GM21737 (cell line): ENCODE results near the gene VAMP8.
"Not testable (repeated sequence)": the region's sequence is repeated elsewhere in the genome, so short reads cannot be mapped to it uniquely, and the experiment has no call there.

Source experiments
- ATAC-seq: cut with Tn5 transposase; IDR thresholded peaks from one replicate; pipeline ENCODE4 v1.9.1; 2021; ENCODE audit warnings: mild to moderate bottlenecking, moderate library complexity; ENCODE audit not compliant: unreplicated experiment

Gene VAMP8

DNA sequence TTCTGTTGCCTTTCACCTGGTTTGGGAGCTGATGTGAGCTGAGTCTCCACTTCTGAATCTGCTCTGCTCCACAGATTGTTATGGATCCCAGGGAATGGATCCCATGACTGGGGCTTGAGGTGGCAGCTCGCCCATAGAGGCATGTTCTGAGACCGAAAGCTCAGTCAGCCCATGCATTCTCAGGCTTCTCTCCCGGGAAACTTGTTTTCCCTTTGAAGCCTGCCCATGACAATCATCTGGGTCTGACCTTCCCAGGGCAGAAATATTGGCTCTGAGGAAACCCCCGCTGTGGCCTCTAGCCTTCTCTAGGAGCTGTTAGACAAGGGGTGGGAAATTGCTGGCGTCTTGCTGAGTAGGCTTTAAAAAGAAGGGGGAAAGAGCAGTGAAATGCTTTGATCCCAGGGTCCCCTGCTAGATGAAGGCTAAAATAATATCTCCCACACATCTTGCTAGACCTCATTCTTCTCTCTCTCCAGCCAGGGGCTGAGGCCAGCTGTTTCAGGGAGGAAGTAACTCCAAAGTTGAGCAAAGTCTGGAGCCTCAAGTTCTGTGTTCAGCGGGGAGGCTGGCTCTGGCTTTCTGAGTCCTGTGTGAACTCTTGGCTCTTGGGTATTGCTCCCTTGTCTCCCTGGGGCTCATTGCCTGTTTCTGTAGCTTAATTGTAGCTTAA, 2.0 kb downstream of the VAMP8 start:
- ATAC-seq = no peak

DNA sequence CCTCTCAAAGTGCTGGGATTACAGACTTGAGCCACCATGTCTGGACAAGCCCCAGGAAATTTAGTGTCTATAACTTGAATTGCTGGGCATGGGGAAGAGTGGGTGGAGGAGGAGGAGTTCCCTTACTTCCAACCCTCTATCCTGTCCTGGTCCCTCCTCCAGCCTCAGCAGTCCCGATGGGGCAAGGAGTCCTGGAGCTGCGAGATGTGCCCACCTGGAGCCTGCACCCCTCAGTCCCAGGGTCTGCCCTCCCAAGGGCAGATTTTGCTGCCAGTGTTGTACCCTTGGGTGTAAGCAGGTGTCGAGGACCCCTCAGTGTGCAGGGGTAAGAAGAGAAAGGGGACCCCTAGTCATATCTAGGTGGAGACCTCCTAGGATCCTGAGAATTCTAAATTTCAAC, 2.8 kb downstream of the VAMP8 start:
- ATAC-seq = no peak

DNA sequence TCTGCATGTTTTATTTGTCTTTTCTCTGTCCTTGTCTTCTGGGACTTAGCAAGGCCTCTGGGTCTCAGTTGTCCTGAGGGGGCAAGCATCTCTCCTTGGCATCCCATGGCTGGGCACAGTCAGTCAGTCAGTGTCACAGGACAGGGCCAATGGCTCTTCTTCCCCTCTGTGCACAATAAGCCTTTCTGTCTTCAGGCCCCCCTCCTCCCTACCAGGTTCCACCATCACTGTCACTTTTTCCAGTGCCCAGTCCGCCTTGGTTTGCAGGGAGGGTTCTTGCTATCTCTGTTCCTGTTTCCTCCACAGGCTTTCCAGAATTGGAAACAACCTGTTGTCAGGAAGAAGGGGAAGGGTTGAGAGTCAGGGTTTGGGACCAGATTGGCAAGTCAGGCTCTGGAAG, 5.1 kb downstream of the VAMP8 start:
- no peak for ATAC-seq

DNA sequence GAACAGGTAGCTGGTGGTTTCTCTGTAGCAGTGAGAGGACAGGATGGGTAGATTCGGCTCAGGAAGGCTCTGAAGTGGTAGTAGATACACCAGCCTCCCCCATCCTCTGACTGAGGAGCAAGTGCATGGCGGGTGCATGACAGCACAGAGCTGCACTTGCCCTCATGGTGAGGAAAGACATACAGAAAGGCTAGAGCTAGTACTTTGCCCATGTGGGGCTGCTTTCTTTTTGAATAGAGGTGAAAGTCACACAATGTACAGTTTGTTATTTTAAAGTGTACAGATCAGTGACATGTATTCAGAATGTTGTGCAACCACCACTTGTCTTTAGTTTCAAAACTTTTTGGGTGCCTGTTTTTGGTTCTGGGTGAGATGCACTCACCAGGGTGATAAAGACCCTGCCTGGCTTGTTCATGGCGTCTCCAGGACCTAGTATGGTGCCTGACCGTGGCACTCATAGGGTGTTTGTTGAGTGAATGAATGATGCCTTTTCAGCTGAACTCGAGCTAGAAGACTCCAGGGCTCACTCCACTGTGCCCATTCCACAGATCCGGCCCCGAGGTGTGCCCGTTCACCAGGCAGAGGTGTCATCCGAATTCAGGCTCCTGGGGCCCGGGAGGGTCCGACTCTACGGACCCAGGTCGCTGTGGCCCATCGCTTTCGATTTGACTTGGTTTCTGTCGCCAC, 6.4 kb downstream of the VAMP8 start:
- no peak for ATAC-seq

DNA sequence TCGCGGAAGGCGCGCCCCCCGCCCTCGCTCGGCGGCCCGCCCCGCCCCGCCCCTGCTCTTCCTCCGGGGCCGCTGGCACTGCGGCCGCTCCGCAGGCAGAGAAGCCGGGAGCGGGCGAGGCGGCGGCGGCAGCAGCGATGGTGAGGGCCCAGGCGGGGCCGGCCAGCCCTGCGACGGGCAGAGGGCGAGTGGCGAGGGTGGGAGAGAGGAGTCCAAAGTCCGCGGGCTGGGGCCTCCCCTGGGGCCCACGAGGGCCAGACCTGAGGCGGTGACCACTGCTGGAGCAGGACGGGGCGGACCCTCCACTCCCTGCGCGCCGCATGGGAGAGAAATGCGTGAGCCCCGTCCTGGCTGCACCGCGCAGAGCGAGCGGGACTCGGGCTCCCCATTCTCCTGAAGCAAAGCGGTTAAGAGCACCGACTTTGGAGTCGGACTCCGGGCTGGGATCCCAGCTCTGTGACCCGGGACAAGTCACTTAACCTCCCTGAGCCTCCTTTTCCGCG, 7.0 kb downstream of the VAMP8 start, which contains the start of gene VAMP5:
TSS of gene VAMP5 (plus strand) at position 78 of the 503 bp plus-strand sequence. CDS start at position 138, 60 bp downstream.
- no peak for ATAC-seq

DNA sequence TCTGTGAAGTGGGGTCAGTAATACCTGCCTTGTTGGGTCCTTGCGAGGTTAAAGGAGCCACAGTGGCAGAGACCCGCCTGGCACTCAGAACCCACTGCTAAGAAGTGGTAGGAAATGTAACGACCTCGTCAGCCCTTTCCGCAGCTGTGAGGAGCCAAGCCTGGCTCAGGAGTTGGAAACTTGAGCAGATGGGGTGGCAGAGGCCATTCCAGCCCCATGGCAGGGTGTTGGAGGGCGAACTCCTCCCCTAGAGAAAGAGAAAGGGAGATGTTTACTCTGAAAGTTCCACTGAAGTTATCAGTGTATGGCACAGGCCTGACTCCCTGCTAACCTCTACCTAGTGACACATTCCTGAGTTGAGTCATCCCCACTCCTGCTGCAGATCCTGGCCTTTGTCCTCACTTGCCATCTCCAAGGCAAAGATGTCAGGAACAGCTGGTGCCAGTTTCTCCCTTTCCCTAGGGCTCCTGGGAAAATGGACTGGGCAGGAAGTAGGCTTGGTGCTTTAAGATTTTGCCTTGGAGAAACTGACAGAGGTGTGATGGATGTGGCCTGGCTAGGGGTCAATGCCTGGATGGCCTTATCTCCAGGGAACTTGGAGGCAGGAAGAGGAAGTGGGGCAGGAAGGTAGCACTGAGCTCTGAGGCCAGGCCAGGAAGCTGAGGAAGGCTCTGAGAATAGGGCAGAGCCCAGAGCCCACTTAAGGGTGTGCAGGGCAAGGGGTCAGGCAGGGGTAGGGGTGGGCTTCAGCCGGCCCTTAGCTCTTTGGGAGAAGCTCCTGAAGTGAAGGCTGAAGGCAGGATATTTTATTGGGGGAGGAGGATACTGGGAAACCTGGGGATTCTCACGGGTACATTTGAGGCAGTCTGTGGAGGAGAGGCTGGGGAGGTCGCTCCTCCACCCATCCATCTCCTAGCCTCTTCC, 7.7 kb downstream of the VAMP8 start:
- no peak for ATAC-seq

DNA sequence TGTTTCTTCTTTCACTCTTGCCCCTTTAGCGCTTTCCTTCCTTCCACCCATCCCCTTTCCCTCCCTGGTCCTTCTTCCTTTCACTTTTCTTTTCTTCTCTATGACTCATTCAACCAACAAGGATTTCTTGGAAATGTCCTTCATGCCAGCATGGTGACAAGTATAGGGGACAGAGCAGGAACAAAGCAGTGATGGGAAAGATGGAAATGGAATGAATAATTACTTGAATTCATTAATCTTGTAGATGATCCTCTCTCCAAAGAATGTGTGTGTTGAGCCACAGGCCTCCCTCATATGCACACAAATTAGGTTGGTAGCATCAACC, 8.4 kb downstream of the VAMP8 start:
- no peak for ATAC-seq

DNA sequence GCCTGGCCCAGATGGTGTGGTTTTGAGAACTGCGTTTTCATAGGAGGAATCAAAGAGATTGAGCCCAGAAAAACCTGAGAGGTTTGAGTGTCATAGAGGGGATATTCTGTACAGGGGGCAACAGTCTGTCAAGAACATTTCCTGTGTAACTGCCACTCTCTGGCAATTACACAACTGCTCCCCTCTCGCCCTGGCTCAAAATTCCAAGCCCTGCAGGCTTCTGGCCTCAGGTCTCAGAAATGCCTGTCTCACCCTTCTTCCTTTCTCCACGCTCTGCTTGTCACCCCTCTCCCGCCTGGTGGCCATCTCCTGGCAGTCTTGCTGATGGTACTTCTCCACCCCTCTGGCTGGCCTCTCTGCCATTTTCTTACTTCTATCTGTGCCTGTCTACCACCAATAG, 10.8 kb downstream of the VAMP8 start:
- ATAC-seq = no peak

DNA sequence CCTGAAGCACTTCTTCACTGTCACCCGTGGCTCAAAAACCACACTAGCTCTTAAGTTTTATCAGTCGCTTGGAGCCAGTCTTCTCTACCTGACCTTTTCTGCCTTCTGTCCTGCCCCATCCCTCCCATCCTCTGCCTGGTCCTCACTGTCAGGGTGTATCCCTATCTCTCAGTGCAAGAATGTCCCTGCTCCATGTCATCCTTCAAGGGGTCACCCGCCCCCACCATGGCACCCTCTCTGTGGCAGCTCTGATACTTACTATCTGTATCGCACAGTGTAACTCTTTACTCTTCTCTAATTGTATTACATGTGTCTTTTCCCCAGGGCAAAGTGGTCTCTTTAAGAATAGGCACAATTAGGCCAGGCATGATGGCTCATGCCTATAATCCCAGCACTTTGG, 11.3 kb downstream of the VAMP8 start:
- no peak for ATAC-seq

DNA sequence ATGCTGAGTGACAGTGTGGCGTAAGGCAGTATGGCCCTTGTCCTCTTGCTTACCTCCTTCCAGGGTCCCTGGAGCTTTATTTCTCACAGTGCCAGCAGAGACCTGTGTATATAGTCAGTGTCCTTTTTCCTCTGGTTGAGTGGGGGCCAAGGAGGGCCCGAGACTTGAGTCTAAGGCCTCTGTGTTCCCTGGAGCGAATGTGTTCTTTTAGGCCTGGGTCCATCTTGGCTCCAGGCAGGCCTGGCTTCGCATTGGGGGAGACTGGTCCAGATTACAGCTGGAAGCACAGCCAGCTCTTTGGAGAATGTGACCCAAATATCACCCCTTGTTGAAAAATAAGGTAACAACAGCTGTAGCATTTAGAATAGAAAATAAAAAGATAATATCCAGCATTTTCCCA, 11.8 kb downstream of the VAMP8 start:
- ATAC-seq = no peak

DNA sequence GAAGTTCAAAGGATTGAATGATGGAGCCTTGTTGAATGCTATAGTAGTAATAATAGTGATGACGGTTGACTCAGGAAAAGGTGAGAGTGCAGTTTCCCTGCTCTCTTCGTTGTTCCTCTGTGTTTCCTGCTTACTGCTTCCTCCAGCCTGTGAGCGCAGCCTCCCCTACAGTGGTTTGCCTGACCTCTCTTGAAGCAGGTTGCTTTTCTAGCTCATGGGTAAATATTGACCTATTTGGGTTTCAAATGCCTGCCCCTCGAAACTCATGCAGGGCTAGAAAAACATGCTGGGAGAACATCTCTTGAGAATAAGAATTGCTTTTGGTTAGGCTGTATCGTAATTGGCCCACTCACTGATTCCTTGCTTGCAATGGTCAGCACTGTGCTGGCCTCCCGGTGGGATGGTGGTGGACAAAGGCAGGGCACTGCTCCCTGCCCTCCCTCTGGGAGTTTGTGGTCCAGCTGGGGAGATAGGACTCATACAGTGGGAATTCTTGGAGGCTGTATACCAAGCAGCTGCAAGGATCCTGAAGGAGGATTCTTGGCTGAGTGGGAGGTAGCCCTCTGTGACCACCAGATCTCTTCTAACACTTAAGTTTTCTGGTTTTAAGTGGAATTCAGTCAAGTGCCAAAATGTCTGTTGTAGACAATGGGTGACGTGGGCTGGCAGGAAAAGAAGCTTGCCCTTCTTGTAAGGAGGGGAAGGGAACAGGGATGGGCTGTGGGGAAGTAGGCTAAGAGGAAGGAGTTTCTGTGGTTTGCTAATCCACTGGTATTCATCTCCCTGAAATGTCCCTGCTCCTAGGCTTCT, 12.8 kb downstream of the VAMP8 start:
- no peak for ATAC-seq

DNA sequence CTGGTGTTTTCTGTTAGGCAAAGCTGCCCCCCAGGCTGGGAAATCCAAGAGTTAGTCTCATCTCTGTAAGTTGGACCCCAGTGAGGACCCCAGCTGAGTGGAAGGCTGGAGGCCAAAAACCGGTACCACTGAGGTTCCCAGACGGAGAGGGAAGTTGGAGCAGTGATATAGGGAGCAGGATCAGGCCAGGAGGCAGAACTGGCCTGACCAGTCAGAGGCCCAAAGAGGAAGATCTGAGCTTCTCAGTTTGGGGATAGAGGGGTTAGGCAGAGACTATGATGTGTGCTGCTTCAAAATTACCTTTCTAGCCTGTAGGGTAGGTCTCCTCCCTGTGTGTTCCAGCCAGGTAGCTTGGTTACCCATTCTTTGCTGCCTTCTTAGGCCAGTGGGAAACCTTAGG, 13.6 kb downstream of the VAMP8 start:
- no peak for ATAC-seq

DNA sequence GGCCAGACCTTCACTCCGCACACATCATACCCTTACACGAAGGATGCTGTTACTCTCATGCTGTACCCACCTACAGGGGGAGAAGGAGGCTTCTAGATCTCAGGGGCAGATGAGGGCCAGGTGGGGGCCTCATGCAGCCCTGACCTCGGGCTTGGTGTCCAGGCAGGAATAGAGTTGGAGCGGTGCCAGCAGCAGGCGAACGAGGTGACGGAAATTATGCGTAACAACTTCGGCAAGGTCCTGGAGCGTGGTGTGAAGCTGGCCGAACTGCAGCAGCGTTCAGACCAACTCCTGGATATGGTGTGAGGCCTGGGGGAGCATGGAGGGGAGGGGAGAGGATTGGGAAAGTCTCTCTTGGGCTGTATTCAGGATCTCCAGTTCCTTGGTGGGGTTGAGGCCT, 14.2 kb downstream of the VAMP8 start:
- ATAC-seq = no peak

DNA sequence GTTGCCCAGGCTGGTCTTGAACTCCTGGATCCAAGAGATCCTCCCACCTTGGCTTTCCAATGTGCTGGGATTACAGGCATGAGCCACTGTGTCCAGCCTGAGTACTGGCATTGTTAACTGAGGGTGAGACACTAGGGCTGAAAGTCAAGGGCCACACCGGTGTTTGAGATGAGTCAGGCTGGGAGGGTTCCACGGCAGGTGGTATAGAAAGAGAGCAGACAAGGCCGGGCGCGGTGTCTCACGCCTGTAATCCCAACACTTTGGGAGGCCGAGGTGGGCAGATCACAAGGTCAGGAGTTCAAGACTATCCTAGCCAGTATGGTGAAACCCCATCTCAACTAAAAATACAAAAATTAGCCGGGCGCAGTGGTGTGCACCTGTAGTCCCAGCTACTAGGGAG, 14.9 kb downstream of the VAMP8 start:
- not testable (repeated sequence) for ATAC-seq

DNA sequence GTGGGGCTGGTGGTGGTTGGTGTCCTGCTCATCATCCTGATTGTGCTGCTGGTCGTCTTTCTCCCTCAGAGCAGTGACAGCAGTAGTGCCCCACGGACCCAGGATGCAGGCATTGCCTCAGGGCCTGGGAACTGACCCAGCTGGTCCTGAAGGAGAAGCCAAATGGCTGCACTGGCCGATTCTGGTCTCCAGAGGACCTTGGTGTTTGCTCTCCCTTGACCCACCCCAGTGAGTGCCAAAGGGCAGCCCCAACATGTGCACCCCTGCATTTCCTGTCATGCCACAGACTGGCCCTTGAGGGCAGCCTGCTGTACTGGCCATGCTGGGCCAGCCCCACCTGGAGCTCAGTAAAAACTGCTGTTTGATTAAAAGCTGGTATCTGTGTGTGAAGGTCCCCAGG, 15.6 kb downstream of the VAMP8 start:
- ATAC-seq = no peak

DNA sequence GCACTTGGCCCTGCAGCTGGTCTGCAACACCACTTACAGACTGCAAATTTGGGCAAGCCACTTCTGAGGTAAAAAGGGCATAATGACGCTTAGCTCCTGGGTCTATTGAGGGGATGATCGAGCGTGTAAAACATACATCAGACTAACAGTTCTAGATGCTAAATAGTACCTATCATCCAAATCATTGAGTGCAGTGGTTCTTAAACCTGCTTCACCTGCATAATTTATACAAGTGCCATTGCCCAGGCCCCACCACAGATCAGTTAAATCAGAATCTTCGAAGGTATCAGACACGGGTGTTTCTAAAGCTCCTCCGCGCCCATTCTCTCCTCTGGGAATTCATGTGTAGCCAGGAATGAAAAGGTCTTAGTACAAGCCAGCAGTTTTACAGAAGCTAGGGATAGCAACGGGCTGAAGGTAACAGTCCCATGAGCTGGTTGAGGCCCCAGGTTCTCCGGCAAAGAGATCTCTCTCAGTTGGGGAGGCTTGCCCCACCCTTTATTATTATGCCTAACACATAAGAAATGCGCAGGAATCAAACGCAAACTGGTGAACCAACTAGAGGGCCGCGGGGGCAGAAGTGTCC, 17.4 kb downstream of the VAMP8 start:
- ATAC-seq = no peak

DNA sequence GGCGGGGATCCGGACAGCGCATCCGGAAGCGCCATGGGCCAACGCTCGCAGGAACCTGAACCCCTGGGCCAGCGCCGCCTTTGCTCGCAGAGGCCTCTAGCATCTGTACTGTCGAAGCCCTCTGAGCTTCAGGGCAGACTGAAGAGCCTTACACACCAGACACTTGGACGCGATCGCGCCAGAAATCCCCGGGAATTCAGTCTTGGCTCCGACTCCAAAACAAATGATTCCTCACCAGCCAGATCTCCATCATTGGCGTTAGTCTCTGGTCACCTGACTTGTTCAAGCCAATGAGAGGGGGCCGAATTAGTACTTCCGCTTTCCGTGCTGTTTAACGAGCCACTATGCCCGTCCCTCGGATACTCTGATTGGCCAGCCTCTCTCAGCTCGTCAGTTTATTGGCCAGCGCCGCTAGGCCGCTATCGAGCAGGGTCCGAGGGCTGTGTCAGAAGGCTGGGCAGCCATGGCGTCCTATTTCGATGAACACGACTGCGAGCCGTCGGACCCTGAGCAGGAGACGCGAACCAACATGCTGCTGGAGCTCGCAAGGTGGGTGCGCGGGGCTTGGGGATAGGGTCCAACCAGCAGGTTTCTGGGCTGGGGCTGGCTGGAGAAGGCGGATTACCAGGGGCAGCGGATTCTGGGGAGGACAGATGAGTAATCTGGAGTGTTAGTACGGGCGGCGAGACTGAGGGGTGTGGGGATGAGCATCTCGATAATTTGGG, 18.1 kb downstream of the VAMP8 start, which contains the start of gene RNF181:
TSS of gene RNF181 (plus strand) at position 445 of the 725 bp plus-strand sequence. CDS start at position 464, 19 bp downstream.
- peak; percentile 96 for ATAC-seq

DNA sequence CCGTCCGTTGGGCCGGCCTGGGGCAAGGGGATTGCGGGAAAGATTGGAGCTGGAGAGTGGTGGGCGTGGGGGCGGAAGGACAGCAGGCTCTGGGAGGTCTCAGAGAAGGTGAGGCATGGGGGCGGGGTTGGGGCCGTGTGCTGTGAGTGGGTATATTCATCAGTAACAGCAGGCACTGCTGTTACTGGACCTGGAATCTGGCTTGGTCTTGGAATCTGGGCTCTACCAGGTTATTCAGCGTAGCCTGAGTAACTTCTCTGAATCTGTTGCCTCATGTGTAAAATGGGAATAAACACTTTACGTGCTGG, 18.6 kb downstream of the VAMP8 start:
- no peak for ATAC-seq

DNA sequence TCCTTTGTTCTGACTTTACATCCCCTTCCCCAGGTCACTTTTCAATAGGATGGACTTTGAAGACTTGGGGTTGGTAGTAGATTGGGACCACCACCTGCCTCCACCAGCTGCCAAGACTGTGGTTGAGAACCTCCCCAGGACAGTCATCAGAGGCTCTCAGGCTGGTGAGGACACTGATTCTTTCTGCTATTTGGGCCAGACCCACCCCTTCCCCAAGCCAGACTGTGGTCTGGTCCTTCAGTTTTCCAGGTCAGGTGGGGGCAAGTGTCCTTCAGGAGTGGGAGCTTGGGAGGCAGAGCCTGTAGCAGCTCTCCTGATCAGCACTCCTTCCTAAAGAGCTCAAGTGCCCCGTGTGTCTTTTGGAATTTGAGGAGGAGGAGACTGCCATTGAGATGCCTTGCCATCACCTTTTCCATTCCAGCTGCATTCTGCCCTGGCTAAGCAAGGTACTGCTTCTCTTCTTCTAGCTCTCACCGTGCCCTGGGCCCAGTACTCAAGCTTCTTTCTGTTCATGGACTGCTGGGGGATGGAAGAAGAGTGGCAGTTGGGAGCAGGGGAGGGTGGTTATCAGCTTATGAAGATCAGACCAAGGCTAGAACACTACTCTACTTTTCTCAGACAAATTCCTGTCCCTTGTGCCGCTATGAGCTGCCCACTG, 19.2 kb downstream of the VAMP8 start:
- no peak for ATAC-seq
